ENCODE measurements around the gene UMPS. TPM values are rescaled to one million over a fixed set of nuclear protein-coding genes. Genes with fewer than 3 reads are reported as not detected.

UMPS gene
- total and polyA plus RNA-seq, 2 of the 4 experiments (the other 2 are of a cell fraction) = 18.7 to 26.7 TPM

- peak overlapping the region; percentile 46; the same call in 1 of the 2 replicates for H3K27ac ChIP-seq (ENCODE audit: insufficient read depth, low read length)
- no peaks in the 10 kb centered on the region for H3K27me3 ChIP-seq (ENCODE audit: control insufficient read depth, insufficient read depth, low read length)
- H3K4ac ChIP-seq (ENCODE audit: low read depth, low read length) = peak overlapping the region; percentile 90
- TF ChIP-seq RAD21 (IDR thresholded peaks at IDR 0.05; ENCODE audit: low read length) (no peak), CEBPB (IDR thresholded peaks at IDR 0.05; ENCODE audit: low read depth, low read length) (no peak), SMC3 (IDR thresholded peaks at IDR 0.05; ENCODE audit: low read depth, low read length) (no peak), MXI1 (IDR thresholded peaks at IDR 0.05; ENCODE audit: borderline replicate concordance, low read depth, low read length) (no peak), RCOR1 (IDR thresholded peaks at IDR 0.05; ENCODE audit: insufficient replicate concordance, low read length) (no peak), CHD1 (IDR thresholded peaks at IDR 0.05; ENCODE audit: low read depth, low read length) (no peak), USF2 (IDR thresholded peaks at IDR 0.05; ENCODE audit: low read depth, low read length) (no peak), ELK1 (IDR thresholded peaks at IDR 0.05; ENCODE audit: borderline replicate concordance, low read depth, low read length) (no peak)
- ChIA-PET CTCF (interaction anchor here (1.4 kb wide), 1 partner anchor 13 kb away, joined by 6 read pairs; no protein-coding TSS in a partner anchor), POLR2A (ENCODE audit: unreplicated experiment) (no interaction called here)
- peaks cover 2% of the 10 kb centered on the region; the same call in 1 of the 2 replicates for H4K20me1 ChIP-seq (ENCODE audit: insufficient read depth, low read length)
- peak overlapping the region; percentile 76 for H2AFZ ChIP-seq (replicated peaks; ENCODE audit: low read length, poor library complexity)
- intact Hi-C loops (cut with micrococcal nuclease) = loop anchor here (5.0 kb wide), 1 partner anchor 38 kb away; no protein-coding TSS in a partner anchor
- dilution Hi-C loops (cut with HindIII; ENCODE audit: low sequenced_read_pairs, unreplicated experiment) = loop anchor here (25.0 kb wide), 1 partner anchor 113 kb away; the partner anchor contains the start of gene ITGB5
- peak overlapping the region; percentile 65 for H3K14ac ChIP-seq (replicated peaks; ENCODE audit: low read depth, low read length)
- no TSS peak for BruUV-seq (replicated peaks)
- H3K4me1 ChIP-seq (ENCODE audit: control insufficient read depth, insufficient read depth, low read length) = peaks cover 21% of the 10 kb centered on the region
- no peaks in the 10 kb centered on the region for H3K9me3 ChIP-seq (ENCODE audit: control insufficient read depth, insufficient read depth, low read length)
- H4K91ac ChIP-seq (ENCODE audit: insufficient read depth, low read depth, low read length) = peak overlapping the region; percentile 92
- 21% methylated on average over 5 of the region's 6 CpGs; no CpG with 5 or more reads in 1 of the 2 experiments for WGBS, 2 experiments (ENCODE audit: extremely low coverage in 2 of 2, insufficient read length in 1 of 2)
- in situ Hi-C loops (cut with MboI; ENCODE audit: low sequenced_read_pairs) = no loop called here
- H2BK120ac ChIP-seq (ENCODE audit: low read depth, low read length) = peak overlapping the region; percentile 88
- peak overlapping the region; percentile 38 for H3K18ac ChIP-seq (ENCODE audit: low read depth, low read length)
- no peak overlapping the region for H3K4me3 ChIP-seq (ENCODE audit: insufficient read depth, low read depth, low read length)
- peak overlapping the region; percentile 49 to 52; a peak in 3 of 4 replicates for H4K8ac ChIP-seq (ENCODE audit: low read depth in 2 of 2, low read length in 2 of 2)
- H2BK20ac ChIP-seq (ENCODE audit: low read depth, low read length) = peak overlapping the region; percentile 84
- peak overlapping the region; percentile 25 for H4K5ac ChIP-seq (ENCODE audit: low read depth, low read length)
- no peak overlapping the region for H2AK9ac ChIP-seq (replicated peaks; ENCODE audit: low read depth, low read length, poor library complexity)
- H3K23ac ChIP-seq (ENCODE audit: low read depth, low read length) = peak overlapping the region; percentile 81
- peak overlapping the region; percentile 84; the same call in 2 of the 3 replicates for H2BK15ac ChIP-seq (ENCODE audit: low read depth, low read length)
- H3K9me1 ChIP-seq (ENCODE audit: insufficient read depth, low read length) = peaks cover 36% of the 10 kb centered on the region
- H3K4me2 ChIP-seq (ENCODE audit: low read depth, low read length) = peak overlapping the region; percentile 11
- H3K79me1 ChIP-seq (ENCODE audit: low read depth in 1 of 2, low read length in 2 of 2) = peaks cover 7 to 74% of the 10 kb centered on the region in 2 experiments
- ATAC-seq (ENCODE audit: low read depth) (peak; percentile 89), DNase-seq (peak; percentile 66)
- H3K36me3 ChIP-seq (ENCODE audit: control insufficient read depth, insufficient read depth, low read length) = peaks cover 11% of the 10 kb centered on the region
- peak overlapping the region; percentile 33; the same call in 1 of the 2 replicates for H3K56ac ChIP-seq (ENCODE audit: extremely low read depth, insufficient read depth, low read length)
- H2BK5ac ChIP-seq (ENCODE audit: low read depth, low read length, poor library complexity, severe bottlenecking) = peak overlapping the region; percentile 53
- H3K9ac ChIP-seq (ENCODE audit: low read depth, low read length) = peak overlapping the region; percentile 30; the same call in 1 of the 2 replicates
- H2AK5ac ChIP-seq (ENCODE audit: low read depth, low read length) = peak overlapping the region; percentile 96
These were observed 44.1 kb downstream of the UMPS start for GRCh38 chr3:124774327-124774718.
